HG02870 (cell line): Measurements from ENCODE around the gene OGDH.
A peak's percentile ranks its signal among the peaks of the same experiment; 100 is the strongest.

Experiments used
- ATAC-seq: cut with Tn5 transposase; IDR thresholded peaks from one replicate; pipeline ENCODE4 v1.9.1; 2021; ENCODE audit warnings: mild to moderate bottlenecking, moderate library complexity; ENCODE audit not compliant: unreplicated experiment

The OGDH gene

DNA sequence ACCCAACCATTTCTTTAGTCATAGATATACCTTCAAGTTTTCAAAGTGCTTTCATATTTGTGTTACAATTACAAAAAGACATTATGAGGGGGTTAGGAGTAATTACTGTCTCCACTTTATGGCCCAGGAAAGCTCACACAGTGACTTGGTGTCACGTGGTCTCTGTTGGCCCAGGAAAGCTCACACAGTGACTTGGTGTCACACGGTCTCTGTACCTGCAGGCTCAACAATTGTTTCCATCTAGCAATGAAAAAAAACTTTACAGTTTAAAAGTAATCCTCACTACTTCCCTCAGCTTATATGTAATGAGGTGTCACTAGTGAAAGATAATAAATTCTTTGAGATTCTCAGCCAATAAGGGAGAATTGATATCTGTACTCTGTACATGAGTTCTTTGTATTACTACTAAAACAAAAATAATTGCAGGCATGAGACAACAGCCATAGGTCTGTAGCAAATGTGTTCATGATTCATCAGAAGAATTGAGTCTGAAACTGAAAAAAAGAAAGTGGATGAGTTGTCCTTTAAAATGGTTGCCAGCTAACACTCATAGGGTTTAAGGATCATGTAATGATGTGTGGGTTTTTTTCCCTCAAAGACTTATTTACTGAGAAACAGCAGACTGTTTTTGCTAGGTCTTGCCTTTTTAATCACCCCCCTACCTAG lies 10.9 kb downstream of the OGDH start:
- peak; percentile 45 for ATAC-seq

GRCh38 chr7:44618045-44618444 lies 11.6 kb downstream of the OGDH start:
- ATAC-seq = no peak

- ATAC-seq = no peak
Measured at GRCh38 chr7:44618753-44619152, 12.3 kb downstream of the OGDH start.

- no peak for ATAC-seq
Measured at GRCh38 chr7:44621034-44621749, 14.8 kb downstream of the OGDH start.

DNA sequence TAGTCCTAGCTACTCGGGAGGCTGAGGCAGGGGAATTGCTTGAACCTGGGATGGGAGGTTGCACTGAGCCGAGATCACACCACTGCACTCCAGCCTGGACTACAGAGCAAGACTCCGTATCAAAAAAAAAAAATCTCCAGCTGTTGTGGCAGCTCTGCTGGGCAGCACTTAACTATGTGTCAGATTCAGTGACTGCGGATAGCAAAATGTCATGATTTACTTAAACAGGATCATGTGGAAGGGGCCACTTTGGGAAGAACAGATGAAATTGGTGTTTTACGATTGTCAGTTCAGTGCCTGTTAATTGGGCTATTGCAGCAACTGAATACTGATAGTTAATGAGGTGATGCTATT lies 15.3 kb downstream of the OGDH start:
- no peak for ATAC-seq

DNA sequence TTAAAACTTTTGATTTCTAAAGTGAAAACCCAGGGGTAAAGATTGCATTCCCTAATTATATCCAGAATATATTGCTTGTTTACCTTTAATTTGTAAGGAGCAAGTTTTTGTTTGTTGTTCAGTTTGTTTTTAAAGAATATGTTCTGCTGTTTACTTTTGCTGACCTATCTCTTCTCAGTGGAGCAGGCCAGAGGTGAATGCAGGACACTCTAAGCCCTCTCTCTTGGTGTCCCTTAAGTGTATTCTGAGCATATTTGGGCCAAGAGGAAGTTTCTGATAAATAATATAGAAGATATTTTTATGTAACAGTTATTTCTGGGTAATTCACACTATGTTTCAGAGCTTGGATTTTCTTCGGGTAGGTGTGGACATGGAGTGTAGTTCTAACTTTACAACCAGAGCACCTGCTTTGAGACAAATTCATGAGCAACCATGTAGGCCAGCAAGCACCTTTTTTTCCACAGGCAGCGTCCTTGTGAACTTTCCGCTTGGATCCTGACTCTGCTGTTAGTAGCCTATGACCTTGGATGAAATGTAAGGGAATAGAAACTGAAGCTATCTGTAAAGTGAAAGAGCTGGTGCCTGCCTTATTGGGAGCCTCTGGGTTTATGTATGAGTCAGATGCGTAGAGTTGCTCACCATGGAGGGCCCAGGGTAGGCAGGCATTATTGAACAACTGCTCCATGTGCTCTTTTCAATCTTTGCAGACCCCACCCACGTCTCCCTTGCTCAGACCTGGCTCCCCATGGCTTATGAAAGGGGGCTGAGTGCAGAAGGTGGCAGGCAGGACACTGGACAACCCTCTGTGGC lies 16.1 kb downstream of the OGDH start:
- peak; percentile 70 for ATAC-seq

- no peak for ATAC-seq
Measured at GRCh38 chr7:44624318-44624717, 17.9 kb downstream of the OGDH start.

DNA sequence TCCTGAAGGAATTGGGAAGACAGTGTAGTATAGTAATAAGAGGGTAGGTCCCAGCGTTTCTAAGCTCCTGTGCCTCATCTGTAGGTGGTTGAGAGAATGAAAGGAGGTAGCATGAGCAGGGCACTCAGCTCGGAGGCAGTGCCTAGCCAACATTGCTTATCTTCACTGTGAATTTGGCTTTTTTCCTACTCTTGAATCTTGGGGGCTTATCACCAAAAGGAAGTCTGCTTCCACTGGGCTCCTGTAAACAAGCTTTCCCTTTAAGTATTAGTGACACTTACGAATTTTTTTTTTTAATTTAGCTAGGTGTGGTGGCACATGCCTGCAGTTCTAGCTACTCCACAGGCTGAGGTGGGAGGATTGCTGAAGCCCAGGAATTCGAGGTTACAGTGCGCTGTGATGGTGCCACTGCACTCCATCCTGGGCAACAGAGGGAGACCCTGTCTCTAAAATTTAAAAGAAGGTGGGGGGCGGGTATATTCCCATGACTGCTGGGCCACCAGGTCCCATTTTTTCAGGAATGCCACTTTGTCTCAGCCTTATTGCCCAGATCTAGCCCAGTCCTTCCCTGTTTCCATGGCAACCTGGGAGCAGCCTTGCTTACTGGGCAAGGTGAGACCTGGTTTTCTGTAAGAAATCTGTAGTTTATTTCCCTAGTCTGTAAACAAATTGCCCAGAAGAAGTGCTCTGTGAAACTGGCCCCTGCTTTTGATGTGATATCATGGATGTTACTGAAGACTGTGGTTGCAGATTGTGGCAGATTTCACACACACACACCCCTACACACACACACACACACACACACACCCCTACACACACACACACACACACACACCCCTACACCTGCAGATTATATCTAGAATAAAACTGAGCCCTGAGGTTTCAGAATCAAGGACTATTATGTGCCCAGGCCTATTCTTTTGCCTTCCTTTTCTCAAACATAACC lies 19.4 kb downstream of the OGDH start:
- ATAC-seq = no peak

- ATAC-seq = no peak
Measured at GRCh38 chr7:44626620-44627019, 20.2 kb downstream of the OGDH start.

DNA sequence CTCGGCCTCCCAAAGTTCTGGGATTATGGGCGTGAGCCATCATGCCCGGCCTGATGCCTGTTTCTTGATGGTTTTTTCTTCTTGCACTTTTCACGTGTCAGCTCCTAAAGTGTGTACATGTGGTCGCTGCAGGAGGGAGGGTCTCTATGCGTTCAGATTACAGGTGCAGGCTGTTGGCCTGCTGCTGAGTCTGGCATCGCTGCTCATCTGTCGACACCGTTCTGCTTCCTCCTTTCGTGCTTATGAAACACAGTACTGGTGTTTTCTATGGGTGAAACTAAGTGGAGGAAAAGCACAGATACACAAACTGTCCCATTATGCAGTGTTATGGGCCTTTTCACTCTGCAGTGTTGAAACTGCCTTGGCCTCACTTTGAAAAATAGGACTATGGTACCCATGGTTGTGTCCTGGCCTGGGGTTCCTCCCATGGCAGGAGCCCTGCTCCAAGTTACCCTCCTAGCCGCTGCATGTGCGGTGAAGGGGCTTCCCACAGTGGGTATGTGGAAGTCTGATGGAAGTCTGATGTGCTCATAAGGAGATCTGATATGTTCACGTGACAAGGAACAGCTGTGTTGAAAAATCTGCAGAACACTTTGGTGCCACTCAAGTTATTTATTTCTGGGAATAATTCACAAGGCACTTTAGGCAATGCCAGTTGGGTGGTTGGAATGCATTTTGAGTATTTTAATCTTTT lies 23.5 kb downstream of the OGDH start:
- ATAC-seq = peak; percentile 59

DNA sequence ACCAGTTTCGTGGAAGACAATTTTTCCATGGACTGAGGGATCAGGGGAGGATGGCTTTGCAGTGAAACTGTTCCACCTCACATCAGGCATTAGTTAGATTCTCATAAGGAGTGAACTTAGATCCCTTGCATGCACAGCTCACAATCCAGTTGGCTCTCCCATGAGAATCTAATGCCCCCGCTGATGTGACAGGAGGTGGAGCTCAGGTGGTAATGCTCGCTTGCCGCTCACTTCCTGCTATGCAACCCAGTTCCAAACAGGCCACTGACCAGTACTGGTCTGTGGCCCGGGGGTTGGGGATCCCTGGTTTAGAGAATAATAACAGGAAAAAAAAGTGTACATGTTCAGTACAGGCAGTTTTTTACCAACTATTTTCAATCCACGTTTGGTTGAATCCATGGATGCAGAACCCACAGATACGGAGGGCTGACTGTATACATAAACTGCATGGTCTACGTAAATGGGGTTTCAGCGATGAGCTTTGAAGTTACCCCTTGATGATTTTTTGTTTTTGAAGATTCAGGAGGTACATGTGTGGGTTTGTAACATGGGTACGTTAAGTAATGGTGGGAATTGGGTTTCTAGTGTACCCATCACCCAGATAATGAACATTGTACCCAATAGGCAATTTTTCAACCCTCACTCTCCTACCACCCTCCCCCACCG lies 24.5 kb downstream of the OGDH start:
- no peak for ATAC-seq

GRCh38 chr7:44631458-44632115 lies 25.2 kb downstream of the OGDH start:
- ATAC-seq = no peak

- ATAC-seq = no peak
Measured at GRCh38 chr7:44632196-44632595, 25.8 kb downstream of the OGDH start.

DNA sequence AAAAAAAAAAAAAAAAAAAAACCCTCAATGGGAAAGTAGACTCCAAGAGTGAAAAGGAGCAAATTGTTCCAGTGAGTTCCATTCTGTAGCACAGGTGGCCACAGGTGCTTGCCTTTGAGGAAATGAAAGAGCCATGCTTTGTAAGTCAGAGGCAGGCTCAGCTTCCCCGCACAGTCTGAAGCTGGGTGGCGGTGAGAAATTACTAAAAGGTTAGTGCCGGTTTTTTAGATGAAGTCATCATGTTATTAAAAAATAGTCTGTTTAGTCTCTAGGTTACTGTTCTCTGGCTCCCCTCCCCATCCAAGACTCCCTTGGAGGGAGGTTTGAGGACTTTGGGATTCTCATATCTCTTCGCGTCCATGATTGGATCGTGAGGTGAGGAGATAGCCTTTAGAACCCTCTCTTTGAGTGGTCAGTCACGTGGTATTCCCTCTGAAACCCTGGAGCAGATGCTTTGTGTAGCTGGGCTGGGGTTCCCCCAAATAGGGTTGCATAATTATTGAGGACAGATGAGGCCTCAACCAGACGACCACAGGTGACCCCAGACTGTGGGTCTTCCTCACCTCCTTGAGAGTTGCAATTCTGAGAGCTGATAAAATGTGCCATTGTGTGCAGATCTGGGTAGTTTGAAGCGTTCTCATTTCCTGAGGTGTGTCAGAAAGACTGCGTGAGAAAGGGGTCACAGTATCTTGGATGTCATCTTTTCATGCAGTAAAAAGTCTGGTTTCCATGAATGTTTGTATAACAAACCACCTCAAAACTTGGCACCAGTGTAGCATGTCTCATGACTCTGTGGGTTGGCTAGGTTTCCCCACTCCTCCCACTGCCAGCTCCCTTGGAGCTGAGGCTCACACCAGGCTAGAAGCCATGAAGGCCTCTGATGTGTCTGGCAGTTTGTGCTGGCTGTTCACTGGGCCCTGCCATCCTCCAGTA lies 27.1 kb downstream of the OGDH start:
- peak; percentile 65 for ATAC-seq

DNA sequence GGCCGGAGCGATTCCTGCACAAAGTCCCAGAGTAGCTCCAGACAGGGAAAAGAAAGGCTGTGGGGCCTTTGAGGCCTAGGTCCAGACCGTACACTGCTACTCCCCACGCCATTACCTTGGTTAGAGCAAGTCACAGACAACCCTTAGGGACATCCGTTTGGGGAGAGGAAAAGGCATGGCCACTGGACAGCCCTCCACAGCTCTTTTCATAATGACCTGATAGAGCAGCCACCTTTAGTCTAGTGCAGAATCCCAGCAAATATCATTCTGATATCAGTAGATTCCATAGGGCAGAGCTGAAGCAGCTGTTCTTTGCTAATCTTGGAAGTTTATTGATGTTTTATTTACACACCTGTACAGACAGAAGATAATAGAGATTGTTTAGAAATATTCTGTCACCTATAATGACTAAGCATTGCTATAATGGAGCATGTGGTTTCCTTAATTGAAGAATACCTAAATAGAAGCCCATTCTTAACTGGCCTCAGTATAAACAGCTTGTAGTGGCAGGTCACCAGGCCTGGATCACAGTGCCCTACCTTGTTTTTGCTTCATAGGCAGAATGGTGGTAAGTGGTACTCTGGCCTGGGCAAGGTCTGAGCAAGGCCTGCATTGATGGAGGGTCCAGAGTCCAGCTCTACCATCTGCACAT lies 27.9 kb downstream of the OGDH start:
- no peak for ATAC-seq

DNA sequence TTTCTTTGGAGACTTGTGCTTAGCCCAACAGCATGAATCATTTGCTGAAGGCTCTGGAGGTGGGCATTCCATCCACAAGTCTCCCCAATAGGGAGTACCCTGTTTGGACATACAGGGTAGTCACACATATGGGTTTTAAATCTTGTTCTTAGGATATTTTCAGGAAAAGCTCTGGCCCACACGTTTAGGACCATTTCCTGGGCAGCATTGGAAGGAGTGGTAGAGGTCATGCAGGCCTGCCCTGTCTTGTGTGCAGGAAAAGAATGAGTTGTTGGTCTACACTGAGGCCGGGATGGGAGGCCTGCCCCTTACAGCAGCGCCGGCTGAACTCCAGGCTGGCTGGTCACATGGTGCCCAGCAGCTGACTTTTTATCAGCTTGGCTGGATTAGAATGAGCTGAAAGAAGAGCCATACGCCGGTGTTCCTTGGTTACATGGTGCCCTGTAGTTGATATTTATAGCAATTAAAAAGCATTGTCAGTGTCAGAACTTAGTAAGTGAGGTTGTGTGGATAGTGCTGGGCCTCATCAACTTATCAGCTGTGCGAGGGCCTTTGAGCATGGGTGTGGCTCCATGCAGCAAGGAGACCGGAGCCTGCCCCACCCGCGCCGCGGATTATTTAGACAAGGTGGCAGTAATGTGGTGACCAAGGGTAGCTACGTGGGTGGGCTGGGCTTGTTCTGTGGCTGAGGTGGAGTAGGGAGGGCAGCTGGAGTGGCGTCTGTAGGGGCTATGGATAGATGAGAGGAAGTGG lies 28.6 kb downstream of the OGDH start:
- ATAC-seq = no peak

DNA sequence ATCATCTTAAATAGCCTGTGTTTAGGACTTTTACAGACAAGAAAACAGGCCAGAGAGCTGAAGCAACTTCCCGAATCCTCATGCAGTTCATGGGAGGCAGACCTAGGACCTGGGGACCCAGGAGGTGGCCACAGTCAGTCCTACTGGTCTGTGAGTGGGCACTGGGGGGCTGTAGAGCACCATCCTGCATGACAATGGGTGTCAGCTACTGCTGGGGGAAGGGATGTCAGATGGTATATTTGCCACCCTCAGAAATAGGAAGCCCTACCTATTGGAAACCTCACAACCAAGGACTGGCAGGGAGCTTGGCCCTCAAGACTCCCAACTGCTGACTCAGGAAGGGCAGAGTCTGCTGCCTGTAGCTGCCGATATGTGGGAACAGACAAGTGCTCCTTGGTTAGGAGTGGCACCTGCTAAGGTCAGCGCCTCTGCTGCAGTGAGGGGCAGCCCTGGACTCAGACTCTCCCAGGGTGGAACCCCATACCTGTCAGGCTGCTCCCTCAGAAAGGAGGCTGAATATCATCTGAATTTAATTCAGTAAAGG lies 29.7 kb downstream of the OGDH start:
- no peak for ATAC-seq
